CD14-positive monocyte (primary cell): ENCODE data around the gene NDP. TPM values are rescaled to one million over a fixed set of nuclear protein-coding genes. Genes with fewer than 3 reads are reported as not detected.
"Not testable (repeated sequence)": the region's sequence is repeated elsewhere in the genome, so short reads cannot be mapped to it uniquely, and the experiment has no call there.

Experiments
- DNase-seq, 3 donors: peaks; one replicate each; pipeline ENCODE4 v3.0.0-alpha.2; 2011 to 2022
- H2AFZ ChIP-seq: 2 replicates; pipeline ENCODE4 v1.6.0; 2012; ENCODE audit warnings: mild to moderate bottlenecking, low read depth, low read length, inconsistent platforms; ENCODE audit not compliant: insufficient read depth, poor library complexity, severe bottlenecking
- H3K27ac ChIP-seq, 2 donors: 1 replicate in 1 of 2; 2 replicates in 1 of 2; pipeline ENCODE4 v1.5.1; 2012 to 2013; ENCODE audit warnings: low read length in 2 of 2, control low read depth in 1 of 2, inconsistent platforms in 1 of 2, low read depth in 1 of 2, mild to moderate bottlenecking in 1 of 2
- H3K27me3 ChIP-seq, 2 donors: one replicate each; pipeline versions ENCODE4 v1.6.0 to v1.6.1; 2011 to 2013; ENCODE audit warnings: low read length in 2 of 2; ENCODE audit not compliant: control insufficient read depth in 2 of 2, insufficient read depth in 2 of 2
- H3K36me3 ChIP-seq, 2 donors: replicated peaks in 1 of 2; 1 replicate in 1 of 2; 2 replicates in 1 of 2; pipeline versions ENCODE4 v1.5.1 to v1.6.1; 2012 to 2013; ENCODE audit warnings: low read length in 2 of 2, control low read depth in 1 of 2, inconsistent platforms in 1 of 2, mild to moderate bottlenecking in 1 of 2; ENCODE audit not compliant: insufficient read depth in 2 of 2, control insufficient read depth in 1 of 2
- H3K4me1 ChIP-seq, 2 donors: 1 replicate in 1 of 2; 2 replicates in 1 of 2; pipeline versions ENCODE4 v1.5.1 to v1.6.1; 2012 to 2013; ENCODE audit warnings: low read length in 2 of 2, control low read depth in 1 of 2, inconsistent platforms in 1 of 2, mild to moderate bottlenecking in 1 of 2, moderate library complexity in 1 of 2; ENCODE audit not compliant: insufficient read depth in 2 of 2, control insufficient read depth in 1 of 2
- H3K4me2 ChIP-seq: replicated peaks from 2 replicates; pipeline ENCODE3; 2012; ENCODE audit warnings: low read length, moderate library complexity, mild to moderate bottlenecking; ENCODE audit not compliant: poor library complexity, severe bottlenecking; ENCODE audit errors: extremely low read depth
- H3K4me3 ChIP-seq, 3 experiments: fragments of 200-600 bp in 1 of 3; sonication (generic) in 1 of 3; replicated peaks in 1 of 3; 1 replicate in 2 of 3; 2 replicates in 1 of 3; pipeline ENCODE4 v1.5.1; 2011 to 2013; ENCODE audit warnings: low read length in 3 of 3, mild to moderate bottlenecking in 3 of 3, control low read depth in 2 of 3, low read depth in 2 of 3, inconsistent platforms in 1 of 3, moderate library complexity in 1 of 3
- H3K79me2 ChIP-seq: 2 replicates; pipeline ENCODE4 v1.6.0; 2012; ENCODE audit warnings: mild to moderate bottlenecking, control low read depth, inconsistent platforms, low read length, moderate library complexity; ENCODE audit not compliant: insufficient read depth
- H3K9ac ChIP-seq: 2 replicates; pipeline ENCODE4 v1.6.0; 2017; ENCODE audit warnings: low read length, mild to moderate bottlenecking; ENCODE audit not compliant: insufficient read depth, poor library complexity, severe bottlenecking
- H3K9me3 ChIP-seq, 2 donors: replicated peaks in 1 of 2; 1 replicate in 1 of 2; 2 replicates in 1 of 2; pipeline versions ENCODE4 v1.5.1 to v1.6.1; 2012 to 2013; ENCODE audit warnings: low read length in 2 of 2, control low read depth in 1 of 2; ENCODE audit not compliant: control insufficient read depth in 1 of 2, insufficient read depth in 1 of 2
- H4K20me1 ChIP-seq: 2 replicates; pipeline ENCODE4 v1.6.0; 2012; ENCODE audit warnings: mild to moderate bottlenecking, low read length, control low read depth, moderate library complexity; ENCODE audit not compliant: insufficient read depth
- H3K27ac Mint-ChIP-seq, 7 donors: one replicate each; pipeline ENCODE4 v1.8.0; 2020; ENCODE audit warnings: mild to moderate bottlenecking in 7 of 7, mixed read lengths in 7 of 7, moderate library complexity in 6 of 7, inconsistent platforms in 2 of 7
- H3K27me3 Mint-ChIP-seq, 3 donors: one replicate each; pipeline ENCODE4 v1.8.0; 2021 to 2022; ENCODE audit warnings: low read depth in 3 of 3, mild to moderate bottlenecking in 3 of 3, mixed read lengths in 3 of 3, moderate library complexity in 3 of 3, inconsistent platforms in 1 of 3
- H3K36me3 Mint-ChIP-seq, 2 donors: one replicate each; pipeline ENCODE4 v1.8.0; 2020; ENCODE audit warnings: mixed read lengths in 2 of 2, inconsistent platforms in 1 of 2, mild to moderate bottlenecking in 1 of 2
- H3K4me1 Mint-ChIP-seq: one replicate; pipeline ENCODE4 v1.8.0; 2020; ENCODE audit warnings: mild to moderate bottlenecking, mixed read lengths
- H3K4me3 Mint-ChIP-seq, 2 donors: one replicate each; pipeline ENCODE4 v1.8.0; 2020; ENCODE audit warnings: mild to moderate bottlenecking in 2 of 2, mixed read lengths in 2 of 2, moderate library complexity in 1 of 2
- H3K9me3 Mint-ChIP-seq, 7 donors: one replicate each; pipeline ENCODE4 v1.8.0; 2020 to 2022; ENCODE audit warnings: mixed read lengths in 7 of 7, mild to moderate bottlenecking in 6 of 7, moderate library complexity in 6 of 7, inconsistent platforms in 2 of 7
- WGBS: methylation state at CpG from one replicate; pipeline ENCODE4 v1.1.5; 2013; ENCODE audit warnings: missing lambda C conversion rate; ENCODE audit not compliant: insufficient coverage; 5-methylcytosine and 5-hydroxymethylcytosine counted together
- intact Hi-C, 2 donors: fragments of 100-400 bp; cut with micrococcal nuclease; formaldehyde crosslinking; loops; one replicate each; pipeline versions ENCODE4 v1.15.0 to v1.15.1; 2023
- polyA plus RNA-seq, 3 donors: library from polyadenylated mRNA; depleted of rRNA in 1 of 3; unstranded in 2 of 3; stranded (reverse) in 1 of 3; fragments of 300-500 nt in 2 of 3; fragments of >200 nt in 1 of 3; fragmentation: Illumina TruSeq in 2 of 3; gene quantifications; 1 replicate in 2 of 3; 2 replicates in 1 of 3; pipeline ENCODE4 v1.2.3, GENCODE V29; 2012 to 2021
- TF ChIP-seq, protein P1 (sequence below): fragments of 200-600 bp; IDR thresholded peaks from one replicate; pipeline ENCODE4 v1.8.0; 2022; ENCODE audit warnings: antibody characterized with exemption, mild to moderate bottlenecking

NDP gene
- polyA plus RNA-seq, 3 donors = not detected

DNA sequence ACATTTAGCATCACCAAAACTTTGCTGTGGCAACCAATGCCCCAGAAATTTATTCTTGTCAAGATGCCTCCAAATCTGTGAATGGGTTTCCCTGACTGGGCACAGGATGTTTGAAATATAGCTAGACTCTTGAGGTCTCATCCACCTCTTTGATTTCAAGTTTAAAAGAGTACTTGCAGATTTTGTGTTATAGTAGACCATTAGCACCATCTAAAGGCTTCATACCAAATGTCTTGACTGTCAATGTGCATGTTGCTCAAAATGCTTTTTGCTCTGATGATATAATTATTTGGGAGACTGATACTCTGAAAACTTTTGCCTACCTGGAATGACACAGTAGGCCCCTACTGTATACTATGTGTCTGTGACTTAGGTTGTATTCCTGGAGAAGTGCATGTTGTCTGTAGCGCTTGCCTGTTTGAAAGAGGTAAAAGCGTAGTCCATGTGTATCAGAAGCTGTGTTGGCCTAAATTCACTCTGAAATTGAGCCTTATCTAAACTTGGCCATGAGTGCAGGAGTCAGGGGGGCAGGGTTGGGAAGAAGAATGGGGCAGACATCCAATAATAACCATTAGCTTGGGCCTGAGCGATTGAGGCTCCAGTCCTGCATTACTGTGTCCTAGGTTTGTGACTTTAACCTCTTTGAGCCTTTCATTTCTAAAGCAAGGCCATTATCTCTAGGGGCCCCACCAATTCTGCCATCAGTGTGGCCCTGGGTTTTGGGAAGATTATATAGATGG is 33.8 kb downstream of the NDP start:
- peaks cover 0 to 3% (median 0%) of the 10 kb centered on the region in 7 donors for H3K9me3 Mint-ChIP-seq
- intact Hi-C loops = no loop called here
- H3K9me3 ChIP-seq = no peaks in the 10 kb centered on the region
- no peaks in the 10 kb centered on the region for H3K79me2 ChIP-seq
- no peak overlapping the region for H3K27ac Mint-ChIP-seq
- no peak overlapping the region for H3K27ac ChIP-seq
- H3K9ac ChIP-seq = no peak overlapping the region
- H4K20me1 ChIP-seq = no peaks in the 10 kb centered on the region
- H3K4me1 Mint-ChIP-seq = peaks cover 7% of the 10 kb centered on the region
- no peak overlapping the region for H2AFZ ChIP-seq
- H3K4me1 ChIP-seq = no peaks in the 10 kb centered on the region
- no peaks in the 10 kb centered on the region for H3K36me3 ChIP-seq
- H3K27me3 Mint-ChIP-seq = peaks cover 0 to 28% (median 4%) of the 10 kb centered on the region in 3 donors
- no peak for DNase-seq
- no peak overlapping the region for H3K4me2 ChIP-seq
- H3K36me3 Mint-ChIP-seq = no peaks in the 10 kb centered on the region
- TF ChIP-seq, protein P1, sequence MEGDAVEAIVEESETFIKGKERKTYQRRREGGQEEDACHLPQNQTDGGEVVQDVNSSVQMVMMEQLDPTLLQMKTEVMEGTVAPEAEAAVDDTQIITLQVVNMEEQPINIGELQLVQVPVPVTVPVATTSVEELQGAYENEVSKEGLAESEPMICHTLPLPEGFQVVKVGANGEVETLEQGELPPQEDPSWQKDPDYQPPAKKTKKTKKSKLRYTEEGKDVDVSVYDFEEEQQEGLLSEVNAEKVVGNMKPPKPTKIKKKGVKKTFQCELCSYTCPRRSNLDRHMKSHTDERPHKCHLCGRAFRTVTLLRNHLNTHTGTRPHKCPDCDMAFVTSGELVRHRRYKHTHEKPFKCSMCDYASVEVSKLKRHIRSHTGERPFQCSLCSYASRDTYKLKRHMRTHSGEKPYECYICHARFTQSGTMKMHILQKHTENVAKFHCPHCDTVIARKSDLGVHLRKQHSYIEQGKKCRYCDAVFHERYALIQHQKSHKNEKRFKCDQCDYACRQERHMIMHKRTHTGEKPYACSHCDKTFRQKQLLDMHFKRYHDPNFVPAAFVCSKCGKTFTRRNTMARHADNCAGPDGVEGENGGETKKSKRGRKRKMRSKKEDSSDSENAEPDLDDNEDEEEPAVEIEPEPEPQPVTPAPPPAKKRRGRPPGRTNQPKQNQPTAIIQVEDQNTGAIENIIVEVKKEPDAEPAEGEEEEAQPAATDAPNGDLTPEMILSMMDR = no peak
- no peak overlapping the region for H3K4me3 ChIP-seq
- WGBS = no CpG with 5 or more reads among the region's 3 CpGs
- H3K4me3 Mint-ChIP-seq = no peak overlapping the region
- H3K27me3 ChIP-seq = peaks cover 0 to 7% of the 10 kb centered on the region in 2 donors

GRCh38 chrX:43922032-43922431 is 51.2 kb downstream of the NDP start:
- H2AFZ ChIP-seq, H3K36me3 Mint-ChIP-seq, H3K4me2 ChIP-seq, H3K79me2 ChIP-seq, H3K9ac ChIP-seq, H3K4me1 Mint-ChIP-seq, H3K4me3 Mint-ChIP-seq, H3K27me3 ChIP-seq, H3K4me1 ChIP-seq, DNase-seq, H4K20me1 ChIP-seq, H3K9me3 ChIP-seq, H3K4me3 ChIP-seq, H3K36me3 ChIP-seq, intact Hi-C loops, H3K27ac ChIP-seq: not testable (repeated sequence)
- H3K27me3 Mint-ChIP-seq = peaks cover 0 to 13% (median 1%) of the 10 kb centered on the region in 3 donors
- H3K9me3 Mint-ChIP-seq = peaks cover 3 to 25% (median 7%) of the 10 kb centered on the region in 7 donors
- no CpG with 5 or more reads among the region's 3 CpGs for WGBS
- H3K27ac Mint-ChIP-seq = peak overlapping the region in 1 of 7 donors; percentile 23

- H3K27me3 ChIP-seq, H3K36me3 Mint-ChIP-seq, H3K36me3 ChIP-seq, H3K9me3 ChIP-seq, H3K9ac ChIP-seq, H3K4me3 Mint-ChIP-seq, H3K27ac ChIP-seq, H3K4me3 ChIP-seq, H3K4me2 ChIP-seq, H4K20me1 ChIP-seq, DNase-seq, H3K9me3 Mint-ChIP-seq, H3K27ac Mint-ChIP-seq, intact Hi-C loops, H2AFZ ChIP-seq, H3K4me1 Mint-ChIP-seq, H3K4me1 ChIP-seq, H3K79me2 ChIP-seq, H3K27me3 Mint-ChIP-seq: not testable (repeated sequence)
- WGBS = no CpG with 5 or more reads among the region's 8 CpGs
Observed at GRCh38 chrX:43910772-43911171, 62.4 kb downstream of the NDP start.
